D721Med (cell line): ENCODE measurements around the gene ASF1A.

Experiments used
- DNase-seq: peaks from one replicate; pipeline ENCODE4 v3.0.0; 2011; ENCODE audit warnings: low spot score; ENCODE audit not compliant: insufficient read length
- FAIRE-seq: peaks from 2 replicates; lab custom pipeline; 2011; peaks lifted over from hg19 to GRCh38; lab: Jason Lieb, UNC
- TF ChIP-seq, protein P1 (sequence below): IDR thresholded peaks from 2 replicates; pipeline ENCODE4 v1.5.1; 2012; ENCODE audit warnings: mild to moderate bottlenecking, control low read depth; ENCODE audit not compliant: insufficient read depth; ENCODE audit errors: missing control alignments

ASF1A gene

DNA sequence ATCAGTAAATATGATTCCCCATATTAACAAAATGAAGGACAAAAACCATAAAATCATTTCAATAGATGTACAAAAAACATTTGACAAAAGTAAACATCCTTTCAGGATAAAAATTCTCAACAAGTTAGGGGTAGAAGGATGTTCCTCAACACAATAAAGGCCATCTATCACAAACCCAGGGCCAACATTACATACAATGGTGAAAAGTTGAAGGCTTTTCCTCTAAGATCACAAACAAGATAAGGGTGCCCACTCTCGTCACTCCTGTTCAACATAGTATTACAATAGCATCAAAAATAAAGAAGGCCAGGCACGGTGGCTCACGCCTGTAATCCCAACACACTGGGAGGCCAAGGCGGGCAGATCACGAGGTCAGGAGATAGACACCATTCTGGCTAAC lies 22.6 kb upstream of the ASF1A start:
- TF ChIP-seq, protein P1, sequence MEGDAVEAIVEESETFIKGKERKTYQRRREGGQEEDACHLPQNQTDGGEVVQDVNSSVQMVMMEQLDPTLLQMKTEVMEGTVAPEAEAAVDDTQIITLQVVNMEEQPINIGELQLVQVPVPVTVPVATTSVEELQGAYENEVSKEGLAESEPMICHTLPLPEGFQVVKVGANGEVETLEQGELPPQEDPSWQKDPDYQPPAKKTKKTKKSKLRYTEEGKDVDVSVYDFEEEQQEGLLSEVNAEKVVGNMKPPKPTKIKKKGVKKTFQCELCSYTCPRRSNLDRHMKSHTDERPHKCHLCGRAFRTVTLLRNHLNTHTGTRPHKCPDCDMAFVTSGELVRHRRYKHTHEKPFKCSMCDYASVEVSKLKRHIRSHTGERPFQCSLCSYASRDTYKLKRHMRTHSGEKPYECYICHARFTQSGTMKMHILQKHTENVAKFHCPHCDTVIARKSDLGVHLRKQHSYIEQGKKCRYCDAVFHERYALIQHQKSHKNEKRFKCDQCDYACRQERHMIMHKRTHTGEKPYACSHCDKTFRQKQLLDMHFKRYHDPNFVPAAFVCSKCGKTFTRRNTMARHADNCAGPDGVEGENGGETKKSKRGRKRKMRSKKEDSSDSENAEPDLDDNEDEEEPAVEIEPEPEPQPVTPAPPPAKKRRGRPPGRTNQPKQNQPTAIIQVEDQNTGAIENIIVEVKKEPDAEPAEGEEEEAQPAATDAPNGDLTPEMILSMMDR, result no peak
- no peak for FAIRE-seq
- no peak for DNase-seq

DNA sequence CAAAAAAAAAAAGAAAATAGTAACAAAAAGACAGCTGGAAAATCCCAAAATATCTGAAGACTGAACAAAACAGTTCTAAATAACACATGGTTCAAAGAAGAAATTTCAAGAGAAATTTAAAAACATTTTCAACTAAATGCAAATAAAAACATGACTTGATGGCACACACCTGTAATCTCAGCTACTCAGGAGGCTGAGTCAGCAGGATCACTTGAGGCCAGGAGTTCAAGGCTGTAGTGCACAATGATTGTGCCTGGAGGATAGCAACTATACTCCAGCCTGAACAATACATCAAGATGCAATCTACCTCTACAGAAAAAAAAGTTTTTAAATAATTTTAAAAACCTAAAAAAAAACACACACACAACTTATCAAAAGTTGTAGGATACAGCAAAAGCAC lies 21.6 kb upstream of the ASF1A start:
- no peak for FAIRE-seq
- DNase-seq, result no peak
- TF ChIP-seq, protein P1, result no peak

DNA sequence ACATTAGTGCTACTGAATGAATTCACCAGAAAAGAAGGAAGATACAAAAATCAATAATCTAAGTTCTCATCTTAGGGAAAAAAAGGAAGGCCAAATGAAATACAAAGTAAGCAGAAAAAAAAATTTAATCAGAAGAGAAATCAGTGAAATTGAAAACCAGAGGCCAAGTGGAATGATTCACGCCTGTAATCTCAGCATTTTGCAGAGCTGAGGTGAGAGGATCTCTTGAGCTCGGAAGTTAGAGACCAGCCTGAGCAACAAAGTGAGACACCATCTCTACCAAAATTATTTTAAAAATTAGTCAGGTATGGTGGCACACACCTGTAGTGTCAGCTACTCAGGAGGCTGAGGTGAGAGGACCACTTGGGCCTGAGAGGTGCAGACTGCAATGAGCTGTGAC lies 21.2 kb upstream of the ASF1A start:
- TF ChIP-seq, protein P1, result no peak
- DNase-seq (no peak), FAIRE-seq (no peak)

DNA sequence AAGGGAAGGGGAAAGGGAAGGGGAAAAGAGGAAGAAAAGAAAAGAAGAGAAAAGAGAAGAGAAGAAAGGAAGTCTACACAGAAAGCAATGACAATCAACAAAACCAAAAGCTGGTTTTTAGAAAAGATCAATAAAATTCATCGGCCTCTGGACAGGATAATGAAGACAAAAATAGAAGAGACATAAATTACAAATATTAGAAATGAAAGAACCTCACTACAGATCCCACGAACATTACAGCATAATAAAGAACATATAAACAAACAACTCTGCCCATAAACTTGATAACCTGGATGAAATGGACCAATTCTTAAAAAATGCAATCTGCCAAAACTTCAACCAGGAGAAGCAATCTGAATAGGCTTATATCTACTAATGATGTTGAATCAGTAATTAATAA lies 20.7 kb upstream of the ASF1A start:
- FAIRE-seq (no peak), DNase-seq (no peak)
- TF ChIP-seq, protein P1, result no peak

DNA sequence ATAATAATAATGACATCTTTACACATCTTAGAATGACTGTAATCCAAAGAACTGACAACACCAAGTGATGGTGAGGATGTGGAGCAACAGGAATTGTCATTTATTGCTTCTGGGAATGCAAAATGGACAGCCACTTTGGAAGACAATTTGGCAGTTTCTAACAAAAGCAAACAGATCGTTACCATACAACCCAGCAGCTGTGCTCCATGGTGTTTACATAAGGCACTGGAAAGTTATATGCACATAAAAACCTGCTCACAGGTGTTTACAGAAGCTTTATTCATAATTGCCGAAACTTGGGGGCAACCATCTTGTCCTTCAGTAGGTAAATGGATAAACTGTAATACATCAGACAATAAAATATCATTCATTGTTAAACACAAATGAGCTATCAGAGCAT lies 18.3 kb upstream of the ASF1A start:
- TF ChIP-seq, protein P1, result no peak
- no peak for FAIRE-seq
- DNase-seq, result no peak

DNA sequence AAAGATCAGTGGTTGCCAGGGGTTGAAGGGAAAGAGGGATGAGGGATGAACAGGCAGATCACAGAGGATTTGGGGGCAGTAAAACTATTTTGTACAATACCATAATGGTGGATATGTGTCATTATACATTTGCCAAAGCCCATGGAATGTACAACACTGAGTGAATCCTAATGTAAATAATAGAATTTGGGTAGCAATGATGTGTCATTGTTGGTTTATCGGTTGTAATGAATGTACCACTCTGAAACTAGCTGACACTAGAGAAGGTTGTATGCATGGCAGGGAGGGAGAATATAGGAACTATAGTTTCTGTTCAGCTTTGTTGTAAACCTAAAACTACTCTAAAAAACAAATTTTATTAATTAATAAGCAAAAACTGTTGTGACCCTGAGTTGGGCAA lies 17.8 kb upstream of the ASF1A start:
- TF ChIP-seq, protein P1, result no peak
- FAIRE-seq (no peak), DNase-seq (no peak)

DNA sequence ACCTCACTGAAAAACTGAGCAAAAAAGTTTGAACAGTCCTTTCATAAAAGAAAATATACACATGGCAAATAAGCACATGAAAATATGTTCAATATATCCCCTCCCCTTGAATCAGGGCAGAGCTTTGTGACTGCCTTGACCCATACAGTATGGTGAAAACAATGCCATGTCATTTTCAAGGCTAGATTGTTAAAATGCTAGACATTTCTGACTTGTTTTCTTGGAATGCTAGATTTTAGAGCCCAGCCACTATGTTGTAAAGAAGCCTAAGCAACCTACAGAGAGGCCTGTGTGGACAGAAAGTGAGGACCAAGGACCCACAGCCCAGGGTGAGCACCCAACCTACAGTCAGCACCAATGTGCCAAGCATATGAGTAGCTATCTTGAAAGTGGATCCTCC lies 17.1 kb upstream of the ASF1A start:
- TF ChIP-seq, protein P1, result no peak
- DNase-seq, result no peak
- FAIRE-seq, result no peak
